ENCODE data around the gene ABCC1. TPM values are rescaled to one million over a fixed set of nuclear protein-coding genes. Genes with fewer than 3 reads are reported as not detected.

The ABCC1 gene
- total RNA-seq, 1 donor from 2014 or later: 9.9 TPM

- peaks cover 0 to 12% (median 2%) of the 10 kb centered on the region in 3 donors for H3K4me1 ChIP-seq (ENCODE audit: control insufficient read depth in 3 of 3, insufficient read depth in 3 of 3, low read length in 3 of 3)
- H3K27ac ChIP-seq (ENCODE audit: low read depth, low read length): no peak overlapping the region
- H3K36me3 ChIP-seq (ENCODE audit: control insufficient read depth in 3 of 3, insufficient read depth in 3 of 3, low read length in 3 of 3): no peaks in the 10 kb centered on the region
- H3K27me3 ChIP-seq (ENCODE audit: control insufficient read depth in 3 of 3, insufficient read depth in 3 of 3, low read length in 3 of 3): no peaks in the 10 kb centered on the region
- H3K4me3 ChIP-seq (ENCODE audit: low read length in 3 of 3): no peak overlapping the region
- no peaks in the 10 kb centered on the region for H3K9me3 ChIP-seq (ENCODE audit: control insufficient read depth in 3 of 3, low read length in 3 of 3)
- H3K9ac ChIP-seq (ENCODE audit: low read depth in 1 of 3, low read length in 3 of 3): no peak overlapping the region
Observed at GRCh38 chr16:16003719-16004313, 54.4 kb downstream of the ABCC1 start.

DNA sequence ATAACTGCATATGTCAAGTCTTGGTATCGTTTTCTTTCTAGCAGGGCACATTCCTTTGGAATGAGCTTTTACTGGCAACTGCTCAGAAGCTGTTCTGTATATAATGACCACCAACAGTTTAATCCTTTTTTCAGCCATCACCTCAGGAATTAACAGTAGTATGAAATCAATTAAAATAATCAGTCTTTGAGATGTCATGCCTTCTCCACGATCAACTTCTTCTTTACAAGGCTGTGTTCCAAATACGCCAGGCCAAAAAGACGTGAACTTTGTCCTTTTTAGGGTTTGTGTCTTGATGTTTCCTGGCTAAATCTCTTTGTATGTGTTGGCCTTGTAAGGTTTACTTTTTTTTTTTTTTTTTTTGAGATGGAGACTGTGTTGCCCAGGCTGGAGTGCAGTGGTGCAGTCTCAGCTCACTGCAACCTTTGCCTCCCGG is 54.9 kb downstream of the ABCC1 start:
- Histone ChIP-seq H3K9ac (ENCODE audit: low read depth in 1 of 3, low read length in 3 of 3) (no peak overlapping the region), H3K27ac (ENCODE audit: low read depth, low read length) (no peak overlapping the region), H3K27me3 (ENCODE audit: control insufficient read depth in 3 of 3, insufficient read depth in 3 of 3, low read length in 3 of 3) (no peaks in the 10 kb centered on the region), H3K9me3 (ENCODE audit: control insufficient read depth in 3 of 3, low read length in 3 of 3) (no peaks in the 10 kb centered on the region), H3K36me3 (ENCODE audit: control insufficient read depth in 3 of 3, insufficient read depth in 3 of 3, low read length in 3 of 3) (peaks cover 0 to 1% (median 0%) of the 10 kb centered on the region in 3 donors), H3K4me1 (ENCODE audit: control insufficient read depth in 3 of 3, insufficient read depth in 3 of 3, low read length in 3 of 3) (peaks cover under 1 to 9% (median 4%) of the 10 kb centered on the region in 3 donors), H3K4me3 (ENCODE audit: low read length in 3 of 3) (no peak overlapping the region)

- no peak overlapping the region for H3K27ac ChIP-seq (ENCODE audit: low read depth, low read length)
- H3K27me3 ChIP-seq (ENCODE audit: control insufficient read depth in 3 of 3, insufficient read depth in 3 of 3, low read length in 3 of 3): no peaks in the 10 kb centered on the region
- H3K4me3 ChIP-seq (ENCODE audit: low read length in 3 of 3): no peak overlapping the region
- H3K9ac ChIP-seq (ENCODE audit: low read depth in 1 of 3, low read length in 3 of 3): no peak overlapping the region
- H3K9me3 ChIP-seq (ENCODE audit: control insufficient read depth in 3 of 3, low read length in 3 of 3): no peaks in the 10 kb centered on the region
- H3K4me1 ChIP-seq (ENCODE audit: control insufficient read depth in 3 of 3, insufficient read depth in 3 of 3, low read length in 3 of 3): peaks cover 7 to 16% (median 13%) of the 10 kb centered on the region in 3 donors
- peaks cover 6 to 8% (median 6%) of the 10 kb centered on the region in 3 donors for H3K36me3 ChIP-seq (ENCODE audit: control insufficient read depth in 3 of 3, insufficient read depth in 3 of 3, low read length in 3 of 3)
Observed at GRCh38 chr16:16005721-16006120, 56.3 kb downstream of the ABCC1 start.

- no peak overlapping the region for H3K9ac ChIP-seq (ENCODE audit: low read depth in 1 of 3, low read length in 3 of 3)
- H3K27ac ChIP-seq (ENCODE audit: low read depth, low read length): no peak overlapping the region
- H3K9me3 ChIP-seq (ENCODE audit: control insufficient read depth in 3 of 3, low read length in 3 of 3): no peaks in the 10 kb centered on the region
- peaks cover 7 to 17% (median 13%) of the 10 kb centered on the region in 3 donors for H3K4me1 ChIP-seq (ENCODE audit: control insufficient read depth in 3 of 3, insufficient read depth in 3 of 3, low read length in 3 of 3)
- no peak overlapping the region for H3K4me3 ChIP-seq (ENCODE audit: low read length in 3 of 3)
- peaks cover 6 to 9% (median 7%) of the 10 kb centered on the region in 3 donors for H3K36me3 ChIP-seq (ENCODE audit: control insufficient read depth in 3 of 3, insufficient read depth in 3 of 3, low read length in 3 of 3)
- no peaks in the 10 kb centered on the region for H3K27me3 ChIP-seq (ENCODE audit: control insufficient read depth in 3 of 3, insufficient read depth in 3 of 3, low read length in 3 of 3)
Observed at GRCh38 chr16:16006650-16007049, 57.2 kb downstream of the ABCC1 start.

DNA sequence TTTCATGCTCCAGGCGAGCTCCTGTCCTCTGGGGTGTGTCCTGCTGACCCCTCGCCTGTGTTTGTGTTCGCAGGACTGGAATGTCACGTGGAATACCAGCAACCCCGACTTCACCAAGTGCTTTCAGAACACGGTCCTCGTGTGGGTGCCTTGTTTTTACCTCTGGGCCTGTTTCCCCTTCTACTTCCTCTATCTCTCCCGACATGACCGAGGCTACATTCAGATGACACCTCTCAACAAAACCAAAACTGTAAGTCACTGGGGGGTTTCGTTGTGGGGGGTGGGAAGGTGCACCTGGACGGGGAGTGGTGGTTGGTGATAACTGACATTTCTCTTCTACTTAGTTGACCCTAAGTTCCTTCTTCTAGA is 58.3 kb downstream of the ABCC1 start:
- Histone ChIP-seq H3K4me1 (ENCODE audit: control insufficient read depth in 3 of 3, insufficient read depth in 3 of 3, low read length in 3 of 3) (peaks cover 7 to 20% (median 13%) of the 10 kb centered on the region in 3 donors), H3K27ac (ENCODE audit: low read depth, low read length) (no peak overlapping the region), H3K36me3 (ENCODE audit: control insufficient read depth in 3 of 3, insufficient read depth in 3 of 3, low read length in 3 of 3) (peaks cover 9 to 10% (median 9%) of the 10 kb centered on the region in 3 donors), H3K9me3 (ENCODE audit: control insufficient read depth in 3 of 3, low read length in 3 of 3) (no peaks in the 10 kb centered on the region), H3K27me3 (ENCODE audit: control insufficient read depth in 3 of 3, insufficient read depth in 3 of 3, low read length in 3 of 3) (no peaks in the 10 kb centered on the region), H3K4me3 (ENCODE audit: low read length in 3 of 3) (no peak overlapping the region), H3K9ac (ENCODE audit: low read depth in 1 of 3, low read length in 3 of 3) (no peak overlapping the region)

DNA sequence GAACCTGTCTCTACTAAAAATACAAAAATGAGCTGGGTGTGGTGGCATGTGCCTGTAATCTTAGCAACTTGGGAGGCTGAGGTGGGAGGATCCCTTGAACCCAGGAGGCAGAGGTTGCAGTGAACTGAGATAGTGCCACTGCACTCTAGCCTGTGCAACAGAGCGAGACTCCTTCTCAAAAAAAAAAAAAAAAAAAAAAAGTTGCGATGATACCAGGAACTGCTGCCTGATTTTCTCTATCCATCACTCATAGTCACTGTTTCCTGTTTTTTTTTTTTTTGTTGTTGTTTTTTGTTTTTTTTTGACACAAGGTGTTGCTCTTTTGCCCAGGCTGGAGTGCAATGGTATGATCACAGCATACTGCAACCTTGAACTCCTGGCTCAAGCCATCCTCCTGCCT is 59.2 kb downstream of the ABCC1 start:
- H3K27me3 ChIP-seq (ENCODE audit: control insufficient read depth in 3 of 3, insufficient read depth in 3 of 3, low read length in 3 of 3): no peaks in the 10 kb centered on the region
- no peak overlapping the region for H3K27ac ChIP-seq (ENCODE audit: low read depth, low read length)
- H3K36me3 ChIP-seq (ENCODE audit: control insufficient read depth in 3 of 3, insufficient read depth in 3 of 3, low read length in 3 of 3): peaks cover 9 to 10% (median 9%) of the 10 kb centered on the region in 3 donors
- peaks cover 7 to 23% (median 16%) of the 10 kb centered on the region in 3 donors for H3K4me1 ChIP-seq (ENCODE audit: control insufficient read depth in 3 of 3, insufficient read depth in 3 of 3, low read length in 3 of 3)
- no peaks in the 10 kb centered on the region for H3K9me3 ChIP-seq (ENCODE audit: control insufficient read depth in 3 of 3, low read length in 3 of 3)
- H3K4me3 ChIP-seq (ENCODE audit: low read length in 3 of 3): no peak overlapping the region
- H3K9ac ChIP-seq (ENCODE audit: low read depth in 1 of 3, low read length in 3 of 3): peak overlapping the region in 1 of 3 donors; percentile 66

GRCh38 chr16:16009401-16009800 is 60.0 kb downstream of the ABCC1 start:
- Histone ChIP-seq H3K27ac (ENCODE audit: low read depth, low read length) (peak overlapping the region; percentile 36), H3K4me3 (ENCODE audit: low read length in 3 of 3) (no peak overlapping the region), H3K36me3 (ENCODE audit: control insufficient read depth in 3 of 3, insufficient read depth in 3 of 3, low read length in 3 of 3) (peaks cover 9 to 10% (median 10%) of the 10 kb centered on the region in 3 donors), H3K9me3 (ENCODE audit: control insufficient read depth in 3 of 3, low read length in 3 of 3) (no peaks in the 10 kb centered on the region), H3K9ac (ENCODE audit: low read depth in 1 of 3, low read length in 3 of 3) (peak overlapping the region in 1 of 3 donors; percentile 66), H3K27me3 (ENCODE audit: control insufficient read depth in 3 of 3, insufficient read depth in 3 of 3, low read length in 3 of 3) (no peaks in the 10 kb centered on the region), H3K4me1 (ENCODE audit: control insufficient read depth in 3 of 3, insufficient read depth in 3 of 3, low read length in 3 of 3) (peaks cover 9 to 25% (median 19%) of the 10 kb centered on the region in 3 donors)

DNA sequence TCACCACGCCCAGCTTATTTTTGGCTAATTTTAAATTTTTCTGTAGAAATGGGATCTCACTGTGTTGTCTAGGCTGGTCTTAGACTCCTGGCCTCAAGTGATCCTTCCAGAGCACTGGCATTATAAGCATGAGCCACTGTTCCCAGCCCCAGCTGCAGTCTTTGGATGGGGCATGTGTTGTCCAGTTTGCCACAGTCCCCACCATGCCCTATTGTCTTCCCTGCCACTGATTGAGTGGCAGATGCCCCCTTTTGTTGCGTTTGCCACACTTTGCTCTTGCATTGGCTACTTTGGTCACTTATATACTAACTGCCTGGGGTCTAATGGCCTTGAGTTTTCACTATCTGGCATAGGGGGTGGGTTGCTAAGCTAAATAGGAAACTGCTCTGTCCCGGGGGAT is 60.8 kb downstream of the ABCC1 start:
- Histone ChIP-seq H3K4me1 (ENCODE audit: control insufficient read depth in 3 of 3, insufficient read depth in 3 of 3, low read length in 3 of 3) (peaks cover 16 to 33% (median 27%) of the 10 kb centered on the region in 3 donors), H3K9ac (ENCODE audit: low read depth in 1 of 3, low read length in 3 of 3) (peak overlapping the region in 1 of 3 donors; percentile 66), H3K4me3 (ENCODE audit: low read length in 3 of 3) (no peak overlapping the region), H3K36me3 (ENCODE audit: control insufficient read depth in 3 of 3, insufficient read depth in 3 of 3, low read length in 3 of 3) (peaks cover 9 to 13% (median 10%) of the 10 kb centered on the region in 3 donors), H3K27ac (ENCODE audit: low read depth, low read length) (no peak overlapping the region), H3K27me3 (ENCODE audit: control insufficient read depth in 3 of 3, insufficient read depth in 3 of 3, low read length in 3 of 3) (no peaks in the 10 kb centered on the region), H3K9me3 (ENCODE audit: control insufficient read depth in 3 of 3, low read length in 3 of 3) (no peaks in the 10 kb centered on the region)

- Histone ChIP-seq H3K27ac (ENCODE audit: low read depth, low read length) (no peak overlapping the region), H3K4me1 (ENCODE audit: control insufficient read depth in 3 of 3, insufficient read depth in 3 of 3, low read length in 3 of 3) (peaks cover 24 to 39% (median 35%) of the 10 kb centered on the region in 3 donors), H3K4me3 (ENCODE audit: low read length in 3 of 3) (no peak overlapping the region), H3K9ac (ENCODE audit: low read depth in 1 of 3, low read length in 3 of 3) (peak overlapping the region in 1 of 3 donors; percentile 33), H3K36me3 (ENCODE audit: control insufficient read depth in 3 of 3, insufficient read depth in 3 of 3, low read length in 3 of 3) (peaks cover 14 to 18% (median 16%) of the 10 kb centered on the region in 3 donors), H3K27me3 (ENCODE audit: control insufficient read depth in 3 of 3, insufficient read depth in 3 of 3, low read length in 3 of 3) (no peaks in the 10 kb centered on the region), H3K9me3 (ENCODE audit: control insufficient read depth in 3 of 3, low read length in 3 of 3) (no peaks in the 10 kb centered on the region)
Observed at GRCh38 chr16:16012144-16012543, 62.7 kb downstream of the ABCC1 start.

DNA sequence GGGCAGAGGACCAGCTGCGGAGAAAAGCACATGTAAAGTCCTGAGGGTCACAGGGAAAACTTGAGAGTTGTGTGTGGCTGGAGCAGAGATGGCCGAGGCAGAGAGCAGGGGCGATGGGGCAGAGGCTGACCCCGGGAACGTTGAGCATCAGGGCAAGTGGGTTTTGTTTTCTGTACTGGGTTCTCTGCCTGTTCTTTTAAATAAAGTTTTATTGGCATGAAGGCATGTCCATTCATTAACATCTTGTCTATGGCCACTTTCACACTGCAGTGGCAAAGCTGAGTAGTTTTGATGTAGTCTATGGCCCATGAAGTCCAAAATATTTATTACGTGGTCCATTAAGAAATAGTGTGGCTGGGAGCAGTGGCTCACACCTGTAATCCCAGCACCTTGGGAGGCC is 64.4 kb downstream of the ABCC1 start:
- Histone ChIP-seq H3K4me1 (ENCODE audit: control insufficient read depth in 3 of 3, insufficient read depth in 3 of 3, low read length in 3 of 3) (peaks cover 24 to 37% (median 35%) of the 10 kb centered on the region in 3 donors), H3K9me3 (ENCODE audit: control insufficient read depth in 3 of 3, low read length in 3 of 3) (no peaks in the 10 kb centered on the region), H3K9ac (ENCODE audit: low read depth in 1 of 3, low read length in 3 of 3) (no peak overlapping the region), H3K27ac (ENCODE audit: low read depth, low read length) (no peak overlapping the region), H3K36me3 (ENCODE audit: control insufficient read depth in 3 of 3, insufficient read depth in 3 of 3, low read length in 3 of 3) (peaks cover 18 to 22% (median 20%) of the 10 kb centered on the region in 3 donors), H3K4me3 (ENCODE audit: low read length in 3 of 3) (no peak overlapping the region), H3K27me3 (ENCODE audit: control insufficient read depth in 3 of 3, insufficient read depth in 3 of 3, low read length in 3 of 3) (no peaks in the 10 kb centered on the region)

Measured in skeletal muscle tissue (tissue), 4 donors.